Endodermal cell (in vitro differentiated cells): ENCODE results near the gene KRT10. TPM values are rescaled to one million over a fixed set of nuclear protein-coding genes. Genes with fewer than 3 reads are reported as not detected.

Experiments used
- DNase-seq: peaks from one replicate; pipeline ENCODE4 v3.0.0-alpha.2; 2017
- H3K27ac ChIP-seq: 2 replicates; pipeline ENCODE4 v1.5.1; 2013; ENCODE audit warnings: mild to moderate bottlenecking, low read depth, low read length, moderate library complexity
- H3K27me3 ChIP-seq: 2 replicates; pipeline ENCODE4 v1.6.1; 2013; ENCODE audit warnings: mild to moderate bottlenecking, low read length, moderate library complexity; ENCODE audit not compliant: insufficient read depth, control insufficient read depth, poor library complexity, severe bottlenecking
- H3K36me3 ChIP-seq: 2 replicates; pipeline ENCODE4 v1.7.0; 2013; ENCODE audit warnings: mild to moderate bottlenecking, low read length, moderate library complexity; ENCODE audit not compliant: control insufficient read depth, insufficient read depth
- H3K4me1 ChIP-seq: one replicate; pipeline ENCODE4 v1.7.0; 2013; ENCODE audit warnings: low read length; ENCODE audit not compliant: control insufficient read depth, insufficient read depth
- H3K4me3 ChIP-seq: 2 replicates; pipeline ENCODE4 v1.5.1; 2013; ENCODE audit warnings: mild to moderate bottlenecking, low read length, moderate library complexity
- H3K9ac ChIP-seq: 2 replicates; pipeline ENCODE4 v1.6.1; 2013; ENCODE audit warnings: mild to moderate bottlenecking, low read length, moderate library complexity; ENCODE audit not compliant: poor library complexity, severe bottlenecking; ENCODE audit errors: extremely low read depth
- H3K9me3 ChIP-seq: 2 replicates; pipeline ENCODE4 v1.6.1; 2013; ENCODE audit warnings: mild to moderate bottlenecking, low read length, moderate library complexity; ENCODE audit not compliant: control insufficient read depth
- H3K27ac Mint-ChIP-seq: 2 replicates; pipeline ENCODE4 v1.8.0; 2020; ENCODE audit warnings: mixed read lengths
- H3K27me3 Mint-ChIP-seq: 2 replicates; pipeline ENCODE4 v1.8.0; 2021; ENCODE audit warnings: mild to moderate bottlenecking, mixed read lengths; ENCODE audit not compliant: insufficient read depth
- H3K36me3 Mint-ChIP-seq: 2 replicates; pipeline ENCODE4 v1.8.0; 2020; ENCODE audit warnings: low read depth, mixed read lengths
- H3K4me1 Mint-ChIP-seq: 2 replicates; pipeline ENCODE4 v1.8.0; 2020; ENCODE audit warnings: mixed read lengths
- H3K4me3 Mint-ChIP-seq: 2 replicates; pipeline ENCODE4 v1.8.0; 2020; ENCODE audit warnings: mild to moderate bottlenecking, moderate library complexity, mixed read lengths
- H3K9me3 Mint-ChIP-seq: 2 replicates; pipeline ENCODE4 v1.8.0; 2020; ENCODE audit warnings: mild to moderate bottlenecking, mixed read lengths
- WGBS, 2 experiments: methylation state at CpG; one replicate each; pipeline versions ENCODE4 v1.1.5 to v1.1.7; 2013; ENCODE audit warnings: missing lambda C conversion rate in 2 of 2, mixed read lengths in 1 of 2; ENCODE audit not compliant: insufficient coverage in 1 of 2, insufficient read length in 1 of 2; 5-methylcytosine and 5-hydroxymethylcytosine counted together
- total RNA-seq, 2 donors: library from RNA; stranded (reverse); fragmentation: NEBNext Ultra II Directional in 1 of 2; extraction: Animal tissue kit (Norgen Biotek cat#: 25700) in 1 of 2; gene quantifications; 2 replicates in 1 of 2; 3 replicates in 1 of 2; pipeline ENCODE4 v1.2.1, GENCODE V29; 2021
- TF ChIP-seq, protein P1 (sequence below): fragments of 200-600 bp; sonication (generic); conservative IDR thresholded peaks from 2 replicates; pipeline ENCODE4 v1.5.0; 2021; ENCODE audit warnings: antibody characterized with exemption, mild to moderate bottlenecking

KRT10 gene
- total RNA-seq, 2 donors from 2014 or later = 22.3 to 46.8 TPM

DNA sequence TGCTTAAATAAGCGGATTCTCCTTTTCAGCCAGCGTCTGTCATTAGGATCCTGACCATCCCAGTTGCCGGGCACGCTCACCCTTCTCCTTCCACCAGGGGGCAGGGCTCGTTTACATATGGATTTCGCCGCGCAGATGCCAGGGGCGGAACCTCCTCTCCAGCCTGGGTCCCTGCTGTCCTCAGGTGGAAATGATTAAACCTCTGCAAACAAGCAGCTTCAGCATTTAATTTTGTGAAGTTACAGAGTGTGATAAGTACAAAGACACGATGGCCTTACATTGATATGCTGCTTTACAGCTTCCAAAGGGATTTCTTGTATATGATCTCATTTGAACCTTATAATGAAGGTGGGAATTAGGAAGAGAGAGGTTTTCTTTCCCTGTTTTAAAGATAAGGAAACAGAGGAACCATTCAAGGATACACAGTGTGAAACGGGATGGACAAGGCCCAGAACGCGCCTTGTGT lies 18.8 kb downstream of the KRT10 start:
- Histone ChIP-seq H3K36me3 (no peaks in the 10 kb centered on the region), H3K4me3 (no peak overlapping the region), H3K27ac (no peak overlapping the region), H3K9me3 (peaks cover 6% of the 10 kb centered on the region), H3K4me1 (no peaks in the 10 kb centered on the region), H3K27me3 (peaks cover 59% of the 10 kb centered on the region), H3K9ac (no peak overlapping the region)
- H3K27ac Mint-ChIP-seq = no peak overlapping the region
- TF ChIP-seq, protein P1, sequence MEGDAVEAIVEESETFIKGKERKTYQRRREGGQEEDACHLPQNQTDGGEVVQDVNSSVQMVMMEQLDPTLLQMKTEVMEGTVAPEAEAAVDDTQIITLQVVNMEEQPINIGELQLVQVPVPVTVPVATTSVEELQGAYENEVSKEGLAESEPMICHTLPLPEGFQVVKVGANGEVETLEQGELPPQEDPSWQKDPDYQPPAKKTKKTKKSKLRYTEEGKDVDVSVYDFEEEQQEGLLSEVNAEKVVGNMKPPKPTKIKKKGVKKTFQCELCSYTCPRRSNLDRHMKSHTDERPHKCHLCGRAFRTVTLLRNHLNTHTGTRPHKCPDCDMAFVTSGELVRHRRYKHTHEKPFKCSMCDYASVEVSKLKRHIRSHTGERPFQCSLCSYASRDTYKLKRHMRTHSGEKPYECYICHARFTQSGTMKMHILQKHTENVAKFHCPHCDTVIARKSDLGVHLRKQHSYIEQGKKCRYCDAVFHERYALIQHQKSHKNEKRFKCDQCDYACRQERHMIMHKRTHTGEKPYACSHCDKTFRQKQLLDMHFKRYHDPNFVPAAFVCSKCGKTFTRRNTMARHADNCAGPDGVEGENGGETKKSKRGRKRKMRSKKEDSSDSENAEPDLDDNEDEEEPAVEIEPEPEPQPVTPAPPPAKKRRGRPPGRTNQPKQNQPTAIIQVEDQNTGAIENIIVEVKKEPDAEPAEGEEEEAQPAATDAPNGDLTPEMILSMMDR = peak; percentile 97
- peaks cover 3% of the 10 kb centered on the region for H3K4me1 Mint-ChIP-seq
- H3K27me3 Mint-ChIP-seq = peaks cover 48% of the 10 kb centered on the region
- 18 to 20% methylated on average over 9 to 13 of the region's 13 CpGs for WGBS, 2 experiments
- H3K36me3 Mint-ChIP-seq = no peaks in the 10 kb centered on the region
- peak; percentile 97 for DNase-seq
- H3K9me3 Mint-ChIP-seq = peaks cover 4% of the 10 kb centered on the region
- H3K4me3 Mint-ChIP-seq = no peak overlapping the region

DNA sequence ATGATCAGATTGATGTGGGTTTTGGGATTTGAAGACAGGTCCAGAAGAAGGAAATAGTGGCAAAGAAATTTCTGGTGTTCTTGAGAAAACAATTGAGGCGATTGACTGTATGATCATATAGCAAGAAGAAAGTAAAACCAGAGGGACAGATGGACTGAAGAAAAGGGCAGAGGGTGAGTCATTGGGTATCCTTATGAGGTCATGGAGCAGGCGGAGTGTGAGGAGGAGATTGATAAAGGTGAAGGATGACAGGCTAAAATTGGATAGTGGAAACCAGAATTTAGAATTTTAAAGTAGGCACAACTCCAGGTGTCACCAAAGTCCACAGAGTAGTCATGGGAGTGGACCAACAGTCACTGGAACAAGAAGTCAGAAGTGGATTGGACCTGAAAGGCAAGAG lies 21.3 kb downstream of the KRT10 start:
- H3K27ac Mint-ChIP-seq = no peak overlapping the region
- Histone ChIP-seq H3K9ac (no peak overlapping the region), H3K27me3 (peaks cover 35% of the 10 kb centered on the region), H3K36me3 (no peaks in the 10 kb centered on the region), H3K27ac (no peak overlapping the region), H3K9me3 (peaks cover 6% of the 10 kb centered on the region), H3K4me1 (no peaks in the 10 kb centered on the region), H3K4me3 (no peak overlapping the region)
- no peak overlapping the region for H3K4me3 Mint-ChIP-seq
- DNase-seq = no peak
- H3K27me3 Mint-ChIP-seq = peaks cover 31% of the 10 kb centered on the region
- H3K9me3 Mint-ChIP-seq = peaks cover 4% of the 10 kb centered on the region
- TF ChIP-seq, protein P1 = no peak
- 90 to 91% methylated on average over 2 of the region's 2 CpGs for WGBS, 2 experiments
- H3K36me3 Mint-ChIP-seq = no peaks in the 10 kb centered on the region
- peaks cover 3% of the 10 kb centered on the region for H3K4me1 Mint-ChIP-seq

GRCh38 chr17:40800381-40800780 lies 22.0 kb downstream of the KRT10 start:
- peaks cover 35% of the 10 kb centered on the region for H3K27me3 ChIP-seq
- no peak overlapping the region for H3K9ac ChIP-seq
- peaks cover 6% of the 10 kb centered on the region for H3K9me3 ChIP-seq
- no peaks in the 10 kb centered on the region for H3K36me3 Mint-ChIP-seq
- H3K4me1 Mint-ChIP-seq = peaks cover 3% of the 10 kb centered on the region
- WGBS, 2 experiments = 83 to 88% methylated on average over 1 of the region's 1 CpG
- no peaks in the 10 kb centered on the region for H3K36me3 ChIP-seq
- DNase-seq = no peak
- no peak overlapping the region for H3K4me3 Mint-ChIP-seq
- H3K9me3 Mint-ChIP-seq = peaks cover 4% of the 10 kb centered on the region
- no peak overlapping the region for H3K27ac ChIP-seq
- H3K4me1 ChIP-seq = no peaks in the 10 kb centered on the region
- no peak overlapping the region for H3K4me3 ChIP-seq
- TF ChIP-seq, protein P1 = no peak
- H3K27me3 Mint-ChIP-seq = peaks cover 24% of the 10 kb centered on the region
- H3K27ac Mint-ChIP-seq = no peak overlapping the region
